Measurements from ENCODE around the gene BTF3. TPM values are rescaled to one million over a fixed set of nuclear protein-coding genes. Genes with fewer than 3 reads are reported as not detected.

The BTF3 gene
- total and polyA plus RNA-seq, 2 of the 13 experiments (the other 11 are each of a cell fraction or from before 2014, with no cell fraction given), result 557 to 698 TPM

DNA sequence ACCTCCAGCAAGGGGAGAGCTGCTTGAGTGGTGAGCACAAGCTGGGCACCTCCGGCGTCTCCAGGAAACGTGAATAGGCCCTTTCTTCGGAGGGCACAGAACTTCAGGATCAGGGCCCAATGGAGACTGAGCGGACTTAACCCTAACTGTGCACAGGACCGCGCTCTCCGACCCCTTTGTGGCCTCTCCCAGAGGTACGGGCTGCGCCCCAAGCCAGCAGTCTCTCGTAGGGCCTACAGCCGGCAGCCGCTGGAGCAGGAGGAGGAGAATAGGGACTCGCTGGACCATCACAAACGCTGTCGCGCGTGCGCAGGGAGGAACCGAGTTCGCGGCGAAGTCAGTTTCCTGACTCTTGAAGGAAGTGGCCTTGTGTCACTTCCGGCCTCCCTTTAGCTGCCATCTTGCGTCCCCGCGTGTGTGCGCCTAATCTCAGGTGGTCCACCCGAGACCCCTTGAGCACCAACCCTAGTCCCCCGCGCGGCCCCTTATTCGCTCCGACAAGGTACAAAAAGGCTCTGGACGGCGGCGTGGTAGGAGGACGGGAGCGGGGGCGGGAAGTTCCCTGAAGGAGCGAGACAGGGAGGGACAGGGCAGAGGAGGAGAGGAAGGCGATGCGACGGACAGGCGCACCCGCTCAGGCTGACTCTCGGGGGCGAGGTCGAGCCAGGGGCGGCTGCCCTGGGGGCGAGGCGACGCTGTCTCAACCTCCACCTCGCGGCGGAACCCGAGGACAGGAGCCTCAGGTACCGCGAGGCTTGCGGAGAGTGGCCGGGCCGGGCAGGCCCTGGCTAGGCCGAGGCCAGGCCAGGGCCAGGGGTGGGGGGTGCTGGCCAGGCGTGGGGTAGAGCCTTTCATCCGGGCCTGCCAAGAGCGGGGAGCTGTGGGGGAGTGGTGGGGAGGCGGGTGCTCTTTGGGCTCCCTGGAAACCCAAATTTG is at the start of gene BTF3 (continued):
- peak; percentile 92 for TF ChIP-seq ZBTB42 (CRISPR knock-in tag; IDR thresholded peaks at IDR 0.05)
- peak; percentile 24 for TF ChIP-seq ZNF232 (CRISPR knock-in tag; IDR thresholded peaks at IDR 0.05; ENCODE audit: borderline replicate concordance)
- TF ChIP-seq, protein P1, sequence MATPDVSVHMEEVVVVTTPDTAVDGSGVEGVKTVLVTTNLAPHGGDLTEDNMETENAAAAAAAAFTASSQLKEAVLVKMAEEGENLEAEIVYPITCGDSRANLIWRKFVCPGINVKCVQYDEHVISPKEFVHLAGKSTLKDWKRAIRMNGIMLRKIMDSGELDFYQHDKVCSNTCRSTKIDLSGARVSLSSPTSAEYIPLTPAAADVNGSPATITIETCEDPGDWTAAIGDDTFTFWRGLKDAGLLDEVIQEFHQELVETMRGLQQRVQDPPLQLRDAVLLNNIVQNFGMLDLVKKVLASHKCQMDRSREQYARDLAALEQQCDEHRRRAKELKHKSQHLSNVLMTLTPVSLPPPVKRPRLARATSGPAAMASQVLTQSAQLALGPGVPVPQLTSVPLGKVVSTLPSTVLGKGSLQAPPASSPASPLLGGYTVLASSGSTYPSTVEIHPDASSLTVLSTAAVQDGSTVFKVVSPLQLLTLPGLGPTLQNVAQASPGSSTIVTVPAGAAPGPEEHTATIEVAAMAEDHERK (CRISPR knock-in tag; IDR thresholded peaks at IDR 0.05; ENCODE audit: low read depth), result no peak
- TF ChIP-seq AGO1 (IDR thresholded peaks at IDR 0.05; ENCODE audit: low read depth, low read length, poor library complexity, severe bottlenecking), result peak; percentile 70
- 0 out of 2 replicates have a peak, but pooled peaks have one; percentile 44 for TF ChIP-seq HIVEP1 (CRISPR knock-in tag; IDR thresholded peaks at IDR 0.05)
- 0 out of 2 replicates have a peak, but pooled peaks have one; percentile 15 for TF ChIP-seq ZNF264 (CRISPR knock-in tag; IDR thresholded peaks at IDR 0.05)
- TF ChIP-seq CHCHD3 (CRISPR knock-in tag; IDR thresholded peaks at IDR 0.05), result no peak
- TF ChIP-seq, protein P2, sequence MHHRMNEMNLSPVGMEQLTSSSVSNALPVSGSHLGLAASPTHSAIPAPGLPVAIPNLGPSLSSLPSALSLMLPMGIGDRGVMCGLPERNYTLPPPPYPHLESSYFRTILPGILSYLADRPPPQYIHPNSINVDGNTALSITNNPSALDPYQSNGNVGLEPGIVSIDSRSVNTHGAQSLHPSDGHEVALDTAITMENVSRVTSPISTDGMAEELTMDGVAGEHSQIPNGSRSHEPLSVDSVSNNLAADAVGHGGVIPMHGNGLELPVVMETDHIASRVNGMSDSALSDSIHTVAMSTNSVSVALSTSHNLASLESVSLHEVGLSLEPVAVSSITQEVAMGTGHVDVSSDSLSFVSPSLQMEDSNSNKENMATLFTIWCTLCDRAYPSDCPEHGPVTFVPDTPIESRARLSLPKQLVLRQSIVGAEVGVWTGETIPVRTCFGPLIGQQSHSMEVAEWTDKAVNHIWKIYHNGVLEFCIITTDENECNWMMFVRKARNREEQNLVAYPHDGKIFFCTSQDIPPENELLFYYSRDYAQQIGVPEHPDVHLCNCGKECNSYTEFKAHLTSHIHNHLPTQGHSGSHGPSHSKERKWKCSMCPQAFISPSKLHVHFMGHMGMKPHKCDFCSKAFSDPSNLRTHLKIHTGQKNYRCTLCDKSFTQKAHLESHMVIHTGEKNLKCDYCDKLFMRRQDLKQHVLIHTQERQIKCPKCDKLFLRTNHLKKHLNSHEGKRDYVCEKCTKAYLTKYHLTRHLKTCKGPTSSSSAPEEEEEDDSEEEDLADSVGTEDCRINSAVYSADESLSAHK (CRISPR knock-in tag; IDR thresholded peaks at IDR 0.05; ENCODE audit: borderline replicate concordance), result no peak
- no peak for TF ChIP-seq RFX3 (CRISPR knock-in tag; IDR thresholded peaks at IDR 0.05)
- TF ChIP-seq, protein P3, sequence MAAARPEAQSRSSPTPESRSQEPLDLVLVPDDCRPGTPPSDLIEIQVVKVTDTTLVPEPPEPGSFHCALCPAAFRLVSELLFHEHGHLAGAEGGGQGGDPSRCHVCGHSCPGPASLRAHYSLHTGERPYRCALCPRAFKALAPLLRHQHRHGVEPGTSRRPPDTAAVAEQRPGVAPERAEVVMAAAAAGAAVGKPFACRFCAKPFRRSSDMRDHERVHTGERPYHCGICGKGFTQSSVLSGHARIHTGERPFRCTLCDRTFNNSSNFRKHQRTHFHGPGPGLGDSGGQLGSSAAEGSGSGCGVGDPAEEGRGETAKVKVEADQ (CRISPR knock-in tag; IDR thresholded peaks at IDR 0.05; ENCODE audit: borderline replicate concordance), result 0 out of 2 replicates have a peak, but pooled peaks have one; percentile 61
- TF ChIP-seq, protein P4, sequence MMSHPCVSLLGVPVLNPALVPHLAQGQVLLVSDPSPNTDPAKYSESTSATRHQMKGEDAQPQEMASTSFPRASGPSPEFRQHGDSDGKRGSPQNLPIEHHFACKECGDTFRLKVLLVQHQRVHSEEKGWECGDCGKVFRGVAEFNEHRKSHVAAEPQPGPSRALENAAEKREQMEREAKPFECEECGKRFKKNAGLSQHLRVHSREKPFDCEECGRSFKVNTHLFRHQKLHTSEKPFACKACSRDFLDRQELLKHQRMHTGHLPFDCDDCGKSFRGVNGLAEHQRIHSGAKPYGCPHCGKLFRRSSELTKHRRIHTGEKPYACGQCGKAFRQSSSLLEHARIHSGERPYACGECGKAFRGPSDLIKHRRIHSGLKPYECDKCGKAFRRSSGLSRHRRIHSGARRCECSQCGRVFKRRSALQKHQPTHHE (CRISPR knock-in tag; IDR thresholded peaks at IDR 0.05; ENCODE audit: borderline replicate concordance), result peak; percentile 88; the same call in 1 of the 2 replicates
- 0 out of 2 replicates have a peak, but pooled peaks have one; percentile 61 for TF ChIP-seq ZSCAN12 (CRISPR knock-in tag; IDR thresholded peaks at IDR 0.05)
- TF ChIP-seq ZFP36L2 (CRISPR knock-in tag; IDR thresholded peaks at IDR 0.05), result no peak
- peak; percentile 90 to 92 for TF ChIP-seq POLR2A (IDR thresholded peaks at IDR 0.05; ENCODE audit: insufficient read depth in 1 of 2, low read depth in 2 of 2, low read length in 2 of 2)
- TF ChIP-seq ZFP37 (CRISPR knock-in tag; IDR thresholded peaks at IDR 0.05; ENCODE audit: borderline replicate concordance), result 0 out of 2 replicates have a peak, but pooled peaks have one; percentile 48
- TF ChIP-seq ZMYM3 (CRISPR knock-in tag; IDR thresholded peaks at IDR 0.05), result no peak
- TF ChIP-seq, protein P5, sequence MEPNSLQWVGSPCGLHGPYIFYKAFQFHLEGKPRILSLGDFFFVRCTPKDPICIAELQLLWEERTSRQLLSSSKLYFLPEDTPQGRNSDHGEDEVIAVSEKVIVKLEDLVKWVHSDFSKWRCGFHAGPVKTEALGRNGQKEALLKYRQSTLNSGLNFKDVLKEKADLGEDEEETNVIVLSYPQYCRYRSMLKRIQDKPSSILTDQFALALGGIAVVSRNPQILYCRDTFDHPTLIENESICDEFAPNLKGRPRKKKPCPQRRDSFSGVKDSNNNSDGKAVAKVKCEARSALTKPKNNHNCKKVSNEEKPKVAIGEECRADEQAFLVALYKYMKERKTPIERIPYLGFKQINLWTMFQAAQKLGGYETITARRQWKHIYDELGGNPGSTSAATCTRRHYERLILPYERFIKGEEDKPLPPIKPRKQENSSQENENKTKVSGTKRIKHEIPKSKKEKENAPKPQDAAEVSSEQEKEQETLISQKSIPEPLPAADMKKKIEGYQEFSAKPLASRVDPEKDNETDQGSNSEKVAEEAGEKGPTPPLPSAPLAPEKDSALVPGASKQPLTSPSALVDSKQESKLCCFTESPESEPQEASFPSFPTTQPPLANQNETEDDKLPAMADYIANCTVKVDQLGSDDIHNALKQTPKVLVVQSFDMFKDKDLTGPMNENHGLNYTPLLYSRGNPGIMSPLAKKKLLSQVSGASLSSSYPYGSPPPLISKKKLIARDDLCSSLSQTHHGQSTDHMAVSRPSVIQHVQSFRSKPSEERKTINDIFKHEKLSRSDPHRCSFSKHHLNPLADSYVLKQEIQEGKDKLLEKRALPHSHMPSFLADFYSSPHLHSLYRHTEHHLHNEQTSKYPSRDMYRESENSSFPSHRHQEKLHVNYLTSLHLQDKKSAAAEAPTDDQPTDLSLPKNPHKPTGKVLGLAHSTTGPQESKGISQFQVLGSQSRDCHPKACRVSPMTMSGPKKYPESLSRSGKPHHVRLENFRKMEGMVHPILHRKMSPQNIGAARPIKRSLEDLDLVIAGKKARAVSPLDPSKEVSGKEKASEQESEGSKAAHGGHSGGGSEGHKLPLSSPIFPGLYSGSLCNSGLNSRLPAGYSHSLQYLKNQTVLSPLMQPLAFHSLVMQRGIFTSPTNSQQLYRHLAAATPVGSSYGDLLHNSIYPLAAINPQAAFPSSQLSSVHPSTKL (CRISPR knock-in tag; IDR thresholded peaks at IDR 0.05), result peak; percentile 53; the same call in 1 of the 2 replicates
- peak; percentile 83; the same call in 1 of the 2 replicates for TF ChIP-seq ZNF747 (CRISPR knock-in tag; IDR thresholded peaks at IDR 0.05; ENCODE audit: borderline replicate concordance)
